Thyroid gland (tissue), 4 donors: Measurements from ENCODE around the gene ZNF524.

Experiments
- CTCF ChIP-seq, 6 experiments: fragments of 200-600 bp in 3 of 6; fragments of 450-650 bp in 3 of 6; sonication (generic) in 3 of 6; IDR thresholded peaks; one replicate each; pipeline ENCODE4 v1.5.1; 2016 to 2019; ENCODE audit warnings: antibody characterized with exemption in 6 of 6, mild to moderate bottlenecking in 2 of 6, inconsistent platforms in 1 of 6, moderate library complexity in 1 of 6
- POLR2A ChIP-seq, 2 donors: fragments of 450-650 bp; IDR thresholded peaks; one replicate each; pipeline ENCODE4 v1.6.1; 2017; ENCODE audit warnings: antibody characterized with exemption in 2 of 2, mild to moderate bottlenecking in 2 of 2, moderate library complexity in 1 of 2

GRCh38 chr19:55563261-55563690 lies 36.8 kb upstream of the ZNF524 start:
- TF ChIP-seq CTCF (IDR thresholded peaks at IDR 0.05) (no peak), POLR2A (IDR thresholded peaks at IDR 0.05) (no peak)
